Measurements from ENCODE around the gene DNMT3B. TPM values are rescaled to one million over a fixed set of nuclear protein-coding genes. Genes with fewer than 3 reads are reported as not detected.

Gene DNMT3B
- polyA plus RNA-seq, 3 donors = 0.39 to 0.44 TPM; not detected in 1

- H3K4me1 ChIP-seq (ENCODE audit: control insufficient read depth in 1 of 2, insufficient read depth in 2 of 2, low read length in 2 of 2) = no peaks in the 10 kb centered on the region
- intact Hi-C loops (cut with micrococcal nuclease) = no loop called here
- no peaks in the 10 kb centered on the region for H3K79me2 ChIP-seq (ENCODE audit: insufficient read depth, low read length)
- Mint-ChIP-seq H3K36me3 (peaks cover under 1 to 4% of the 10 kb centered on the region in 2 donors), H3K27me3 (ENCODE audit: low read depth in 3 of 3) (peaks cover 0 to 4% (median 0%) of the 10 kb centered on the region in 3 donors), H3K4me1 (peaks cover 4% of the 10 kb centered on the region), H3K9me3 (no peaks in the 10 kb centered on the region), H3K27ac (no peak overlapping the region), H3K4me3 (no peak overlapping the region)
- H3K4me3 ChIP-seq (replicated peaks in 1 of 3; ENCODE audit: low read depth in 2 of 3, low read length in 3 of 3) = no peak overlapping the region
- no peak for TF ChIP-seq CTCF (IDR thresholded peaks at IDR 0.05)
- H4K20me1 ChIP-seq (ENCODE audit: insufficient read depth, low read length) = no peaks in the 10 kb centered on the region
- no peak overlapping the region for H3K4me2 ChIP-seq (replicated peaks; ENCODE audit: extremely low read depth, low read length, poor library complexity, severe bottlenecking)
- no peak overlapping the region for H3K9ac ChIP-seq (ENCODE audit: insufficient read depth, low read length, poor library complexity, severe bottlenecking)
- no peak for DNase-seq
- H3K27ac ChIP-seq (ENCODE audit: low read depth in 1 of 2, low read length in 2 of 2) = no peak overlapping the region
- H3K9me3 ChIP-seq (replicated peaks in 1 of 2; ENCODE audit: control insufficient read depth in 1 of 2, insufficient read depth in 1 of 2, low read length in 2 of 2) = no peaks in the 10 kb centered on the region
- WGBS (ENCODE audit: insufficient coverage) = 97% methylated on average over 14 of the region's 16 CpGs
- H2AFZ ChIP-seq (ENCODE audit: insufficient read depth, low read depth, low read length, poor library complexity, severe bottlenecking) = no peak overlapping the region
- no peaks in the 10 kb centered on the region for H3K36me3 ChIP-seq (replicated peaks in 1 of 2; ENCODE audit: control insufficient read depth in 1 of 2, insufficient read depth in 2 of 2, low read length in 2 of 2)
- H3K27me3 ChIP-seq (ENCODE audit: control insufficient read depth in 2 of 2, insufficient read depth in 2 of 2, low read length in 2 of 2) = no peaks in the 10 kb centered on the region
Observed at GRCh38 chr20:32786059-32786760, 24.0 kb downstream of the DNMT3B start.

DNA sequence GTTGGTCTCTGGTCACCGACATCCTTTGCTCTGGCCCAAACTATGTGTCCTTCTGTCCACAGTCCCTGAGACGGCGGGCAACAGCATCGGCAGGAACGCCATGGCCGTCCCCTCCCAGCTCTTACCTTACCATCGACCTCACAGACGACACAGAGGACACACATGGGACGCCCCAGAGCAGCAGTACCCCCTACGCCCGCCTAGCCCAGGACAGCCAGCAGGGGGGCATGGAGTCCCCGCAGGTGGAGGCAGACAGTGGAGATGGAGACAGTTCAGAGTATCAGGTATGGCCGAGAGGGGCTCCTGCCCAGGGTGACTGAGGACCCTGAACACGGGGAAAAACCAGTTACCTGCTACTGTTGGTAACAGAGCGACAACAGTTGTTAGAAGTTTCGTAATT is 25.0 kb downstream of the DNMT3B start:
- Histone ChIP-seq H3K4me1 (ENCODE audit: control insufficient read depth in 1 of 2, insufficient read depth in 2 of 2, low read length in 2 of 2) (no peaks in the 10 kb centered on the region), H3K4me3 (replicated peaks in 1 of 3; ENCODE audit: low read depth in 2 of 3, low read length in 3 of 3) (no peak overlapping the region), H3K4me2 (replicated peaks; ENCODE audit: extremely low read depth, low read length, poor library complexity, severe bottlenecking) (no peak overlapping the region), H3K9me3 (replicated peaks in 1 of 2; ENCODE audit: control insufficient read depth in 1 of 2, insufficient read depth in 1 of 2, low read length in 2 of 2) (no peaks in the 10 kb centered on the region), H3K27ac (ENCODE audit: low read depth in 1 of 2, low read length in 2 of 2) (no peak overlapping the region), H3K9ac (ENCODE audit: insufficient read depth, low read length, poor library complexity, severe bottlenecking) (no peak overlapping the region), H3K36me3 (replicated peaks in 1 of 2; ENCODE audit: control insufficient read depth in 1 of 2, insufficient read depth in 2 of 2, low read length in 2 of 2) (no peaks in the 10 kb centered on the region), H4K20me1 (ENCODE audit: insufficient read depth, low read length) (no peaks in the 10 kb centered on the region), H2AFZ (ENCODE audit: insufficient read depth, low read depth, low read length, poor library complexity, severe bottlenecking) (no peak overlapping the region), H3K79me2 (ENCODE audit: insufficient read depth, low read length) (no peaks in the 10 kb centered on the region), H3K27me3 (ENCODE audit: control insufficient read depth in 2 of 2, insufficient read depth in 2 of 2, low read length in 2 of 2) (no peaks in the 10 kb centered on the region)
- no peak for DNase-seq
- H3K4me3 Mint-ChIP-seq = no peak overlapping the region
- peaks cover 2% of the 10 kb centered on the region for H3K4me1 Mint-ChIP-seq
- intact Hi-C loops (cut with micrococcal nuclease) = no loop called here
- peaks cover 0 to 4% (median 0%) of the 10 kb centered on the region in 3 donors for H3K27me3 Mint-ChIP-seq (ENCODE audit: low read depth in 3 of 3)
- H3K9me3 Mint-ChIP-seq = no peaks in the 10 kb centered on the region
- peaks cover 6 to 9% of the 10 kb centered on the region in 2 donors for H3K36me3 Mint-ChIP-seq
- WGBS (ENCODE audit: insufficient coverage) = 89% methylated on average over 7 of the region's 16 CpGs
- no peak for TF ChIP-seq CTCF (IDR thresholded peaks at IDR 0.05)
- no peak overlapping the region for H3K27ac Mint-ChIP-seq
